GM19193 (cell line): ENCODE measurements around the gene ZNF668.

Experiments used
- POLR2A ChIP-seq: IDR thresholded peaks from 4 replicates; pipeline ENCODE4 v1.6.1; 2011; ENCODE audit not compliant: insufficient read depth, insufficient read length; ENCODE audit errors: extremely low read depth

Gene ZNF668

DNA sequence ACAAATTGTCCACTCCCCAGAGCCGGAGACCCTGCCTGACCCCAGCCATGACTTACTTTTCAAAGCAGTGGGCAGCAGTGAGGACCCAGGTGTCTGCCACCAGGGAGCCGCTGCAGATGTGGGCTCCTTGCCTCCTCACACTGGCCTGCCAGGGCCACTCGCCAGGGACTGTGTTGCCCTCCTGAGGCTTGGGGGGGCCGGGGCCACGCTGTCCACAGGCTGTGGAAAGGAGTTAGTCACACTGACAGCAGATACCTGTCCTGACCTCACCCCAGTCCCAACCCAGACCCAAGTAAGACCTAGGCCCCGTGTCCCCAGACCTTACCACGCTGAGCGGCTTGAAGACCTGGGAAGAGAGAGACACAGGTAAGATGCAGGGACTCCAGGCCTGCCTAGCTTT is 13.4 kb upstream of the ZNF668 start:
- TF ChIP-seq POLR2A, result no peak

DNA sequence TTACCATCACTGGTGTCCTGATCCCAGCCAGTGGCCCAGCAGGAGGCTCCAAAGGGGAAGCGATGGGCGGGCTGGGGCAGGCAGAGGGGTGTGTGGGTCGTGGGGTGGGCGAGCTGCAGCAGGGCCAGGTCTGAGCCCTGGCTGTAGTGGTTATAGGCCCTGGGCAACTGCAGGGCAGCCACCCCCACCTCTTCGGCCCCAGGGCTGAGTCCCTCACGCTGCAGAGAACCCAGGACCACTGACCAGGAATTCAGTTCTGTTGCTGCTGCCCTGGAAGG is 12.5 kb upstream of the ZNF668 start:
- TF ChIP-seq POLR2A, result no peak

DNA sequence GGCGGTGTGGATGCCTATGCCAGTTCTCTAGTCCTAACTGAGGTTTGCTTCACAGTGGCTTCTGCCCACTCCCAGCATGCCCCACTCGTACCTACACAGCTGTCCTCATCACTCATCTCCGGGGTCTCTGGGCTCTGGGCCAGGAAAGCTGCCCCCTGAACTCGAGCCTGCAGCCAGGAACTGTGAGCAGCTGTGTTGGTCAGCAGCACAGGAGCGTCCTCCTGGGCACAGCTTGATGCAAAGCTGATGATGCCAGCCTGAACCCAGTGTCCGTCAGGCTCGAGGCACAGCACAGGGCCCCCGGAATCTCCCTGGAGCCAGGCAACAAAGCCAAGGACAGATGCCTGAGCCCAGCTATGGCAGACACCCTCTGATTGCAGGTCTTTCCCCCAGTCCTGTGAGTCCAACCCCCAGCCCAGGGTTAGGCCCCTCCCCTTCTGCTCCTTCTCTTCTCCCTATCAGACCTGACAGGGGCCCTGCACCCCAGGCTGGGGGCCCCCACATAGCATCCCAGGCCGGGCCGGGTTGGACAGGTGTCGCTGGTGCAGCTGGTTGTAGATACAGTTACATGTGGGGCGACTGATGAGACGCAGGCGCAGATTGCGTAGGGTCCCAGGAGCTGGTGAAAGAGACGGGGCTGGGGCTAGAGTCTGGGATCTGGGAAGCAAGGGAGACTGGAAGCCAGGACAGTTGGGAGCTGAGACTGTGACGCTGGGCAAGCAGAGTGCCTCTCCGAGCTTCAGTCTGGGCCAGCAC is 12.0 kb upstream of the ZNF668 start:
- TF ChIP-seq POLR2A, result no peak

DNA sequence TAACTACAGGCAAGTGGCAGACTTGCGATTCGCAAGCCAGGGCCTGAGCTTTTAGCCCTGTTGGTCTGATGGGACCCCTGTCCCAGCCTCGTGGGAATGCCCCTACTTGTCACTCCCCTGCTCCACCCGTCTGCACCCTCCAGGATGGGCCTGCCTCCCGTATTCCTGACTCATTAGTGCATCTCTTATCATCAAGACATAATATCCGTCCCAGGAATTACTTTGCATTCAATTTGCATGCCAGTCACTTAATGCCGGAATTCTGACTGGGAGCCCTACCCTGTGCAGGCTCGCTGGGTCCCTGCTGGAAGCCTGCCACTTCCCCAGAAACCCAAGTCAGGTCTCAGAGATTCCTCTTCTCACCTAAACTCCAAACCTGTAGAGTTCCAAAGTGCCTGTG is 11.4 kb upstream of the ZNF668 start:
- no peak for TF ChIP-seq POLR2A

DNA sequence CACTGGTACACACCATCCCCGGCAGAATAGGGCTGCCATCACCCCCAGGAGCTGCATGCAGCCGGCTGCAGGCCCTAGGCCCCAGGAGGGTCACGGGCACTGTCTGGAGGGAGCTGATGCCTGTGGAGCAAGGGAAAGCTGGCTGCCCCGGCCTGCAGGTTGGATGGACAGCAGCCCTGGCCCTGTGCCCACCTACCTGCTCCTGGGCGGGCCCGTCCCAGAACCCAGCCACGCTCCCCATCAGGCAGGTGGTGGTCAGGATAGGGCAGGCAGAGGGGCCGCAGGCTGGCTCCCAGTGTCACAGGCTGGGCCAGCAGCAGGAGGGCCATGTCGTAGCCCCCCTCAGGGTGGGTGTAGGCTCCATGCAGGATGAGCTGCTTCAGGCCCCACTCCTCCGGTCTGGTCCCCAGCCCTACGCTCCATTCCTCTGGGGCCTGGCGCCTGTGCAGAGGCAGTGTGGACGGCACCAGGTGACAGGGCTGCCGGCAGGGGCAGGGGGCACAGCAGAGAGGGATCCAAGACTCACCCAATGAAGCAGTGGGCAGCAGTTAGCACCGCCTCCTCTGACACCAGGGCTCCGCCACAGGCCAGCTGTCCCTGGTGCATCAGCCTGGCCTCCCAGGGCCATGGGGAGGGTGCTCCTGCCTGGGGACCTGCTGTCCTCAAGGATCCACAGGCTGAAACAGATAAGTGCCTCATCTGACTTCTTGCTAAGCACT is 10.7 kb upstream of the ZNF668 start:
- no peak for TF ChIP-seq POLR2A

DNA sequence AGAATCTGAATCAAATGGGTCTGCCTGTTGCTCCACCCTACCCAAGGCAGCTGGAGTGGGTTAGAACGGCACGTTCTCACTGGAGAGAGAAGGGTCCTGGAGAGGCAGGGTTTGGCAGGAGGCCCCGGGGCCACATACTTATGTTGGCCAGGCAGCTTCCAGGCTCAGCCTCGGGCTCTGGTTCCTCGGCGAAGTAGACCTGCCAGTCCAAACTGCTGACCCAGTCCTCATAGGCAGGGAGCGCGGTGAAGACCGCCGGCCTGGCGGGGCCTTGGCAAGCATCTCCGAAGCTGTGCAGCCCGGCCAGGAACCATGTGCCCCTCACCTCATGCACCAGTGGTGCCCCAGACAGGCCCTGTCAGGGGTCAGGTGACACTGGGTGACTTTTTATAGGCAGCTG is 9.9 kb upstream of the ZNF668 start:
- no peak for TF ChIP-seq POLR2A

DNA sequence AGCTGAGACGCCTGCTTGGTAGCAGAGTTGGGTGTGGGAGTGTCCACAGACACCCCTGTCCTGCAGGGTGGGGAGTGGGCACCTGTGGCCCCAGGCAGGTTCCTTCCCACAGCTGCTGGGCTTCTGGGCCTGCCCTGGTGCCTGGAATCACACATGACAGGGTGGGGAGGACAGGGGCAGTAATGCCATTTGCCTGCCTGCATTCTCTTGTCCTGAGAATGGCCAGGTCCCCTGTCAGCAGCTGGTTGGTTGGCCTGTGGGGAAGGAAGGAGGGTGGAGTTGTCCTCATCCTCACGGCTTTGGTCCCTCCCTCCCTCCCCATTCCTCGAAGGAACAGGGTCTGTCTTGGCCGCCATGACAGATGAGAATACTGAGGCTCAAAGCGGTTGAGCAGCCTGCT is 9.5 kb upstream of the ZNF668 start:
- TF ChIP-seq POLR2A, result no peak

DNA sequence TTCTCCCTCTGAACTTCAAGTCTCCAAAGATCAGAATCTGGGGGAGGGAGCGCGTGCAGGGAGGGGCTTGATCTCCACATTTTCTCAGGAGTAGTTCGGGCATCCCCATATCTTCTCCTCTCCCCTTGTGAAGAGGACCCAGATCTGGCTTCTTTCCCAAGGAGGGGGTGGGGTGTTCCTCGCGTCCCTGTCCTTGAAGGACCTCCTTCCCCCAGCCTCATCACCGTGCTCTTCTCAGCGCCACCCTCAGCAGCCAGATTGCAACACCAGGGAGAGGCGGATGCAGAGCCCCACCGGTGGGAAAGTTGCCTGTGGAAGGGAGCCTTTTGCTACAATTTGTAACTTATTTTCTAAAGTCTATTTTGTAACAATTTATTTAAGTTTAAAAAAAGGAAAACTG is 9.0 kb upstream of the ZNF668 start:
- TF ChIP-seq POLR2A, result no peak

DNA sequence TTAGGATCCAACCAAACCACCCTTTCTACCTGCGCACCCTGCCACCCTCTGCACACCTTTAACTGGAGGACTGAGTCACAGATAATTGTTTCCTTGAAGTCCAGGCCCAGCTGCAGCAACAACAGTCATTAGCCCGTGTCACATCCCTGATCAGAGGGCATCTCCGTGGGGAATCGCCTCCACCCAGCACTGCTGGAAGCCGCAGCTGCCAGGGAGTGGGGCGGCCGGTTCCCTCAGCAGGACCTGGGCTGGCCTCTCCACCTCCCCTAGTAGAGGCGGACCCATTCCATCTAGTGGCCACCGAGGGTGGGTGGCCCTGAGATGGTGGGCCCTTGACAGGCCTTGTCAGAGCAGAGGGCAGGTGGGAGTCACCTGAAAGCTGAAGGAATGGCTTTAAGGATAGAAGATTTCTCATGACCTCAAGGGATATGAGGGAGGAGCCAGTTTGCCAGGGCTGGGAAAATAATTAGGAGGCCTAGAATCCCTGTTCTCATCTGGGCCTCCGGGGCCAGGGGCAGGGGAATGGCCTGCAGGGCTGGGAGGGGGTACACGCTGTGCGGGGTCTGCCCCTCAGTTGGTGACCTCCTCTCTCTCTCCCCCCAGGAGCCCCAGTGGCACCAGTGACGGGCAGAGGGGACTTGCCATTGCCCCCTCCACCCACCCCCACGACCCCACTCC is 8.5 kb upstream of the ZNF668 start:
- TF ChIP-seq POLR2A, result no peak

DNA sequence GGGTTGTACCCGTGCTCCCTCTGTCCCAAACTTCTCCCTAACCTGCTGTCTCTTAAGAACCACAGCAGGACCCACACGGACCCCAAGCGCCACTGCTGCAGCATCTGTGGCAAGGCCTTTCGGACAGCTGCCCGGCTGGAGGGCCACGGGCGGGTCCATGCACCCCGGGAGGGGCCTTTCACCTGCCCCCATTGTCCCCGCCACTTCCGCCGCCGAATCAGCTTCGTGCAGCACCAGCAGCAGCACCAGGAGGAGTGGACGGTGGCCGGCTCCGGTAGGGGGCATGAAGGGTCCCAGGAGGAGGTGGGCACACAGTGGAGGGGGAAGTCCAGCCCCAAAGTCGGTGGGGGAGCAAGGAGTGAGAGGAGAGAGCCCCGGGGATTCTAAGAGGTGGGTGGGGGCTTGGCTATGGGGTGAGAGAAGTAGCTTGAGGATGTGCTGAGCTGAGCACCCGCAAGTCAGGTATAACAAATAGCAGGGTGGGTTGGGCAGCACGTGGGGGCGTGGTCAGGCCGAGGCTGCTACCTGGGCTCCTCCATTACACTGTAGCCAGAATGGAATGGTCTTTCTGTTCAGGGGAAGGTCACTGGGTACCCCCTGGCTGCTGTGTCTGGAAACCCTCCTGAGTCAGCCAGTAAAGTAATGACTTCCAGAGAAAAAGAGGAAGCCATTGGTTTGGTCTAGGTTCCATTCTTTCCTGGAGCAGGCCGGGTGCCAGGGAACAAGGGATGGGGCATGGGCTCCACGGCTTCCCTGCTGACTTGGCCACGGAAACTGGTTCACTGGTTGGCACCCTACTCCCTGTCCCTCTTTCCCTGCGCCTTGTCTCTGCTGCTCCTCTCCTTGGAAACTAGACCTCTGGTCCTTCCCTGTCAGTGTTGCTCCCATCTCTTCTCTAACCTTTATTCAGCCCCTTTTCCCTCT is 7.7 kb upstream of the ZNF668 start:
- TF ChIP-seq POLR2A, result no peak

DNA sequence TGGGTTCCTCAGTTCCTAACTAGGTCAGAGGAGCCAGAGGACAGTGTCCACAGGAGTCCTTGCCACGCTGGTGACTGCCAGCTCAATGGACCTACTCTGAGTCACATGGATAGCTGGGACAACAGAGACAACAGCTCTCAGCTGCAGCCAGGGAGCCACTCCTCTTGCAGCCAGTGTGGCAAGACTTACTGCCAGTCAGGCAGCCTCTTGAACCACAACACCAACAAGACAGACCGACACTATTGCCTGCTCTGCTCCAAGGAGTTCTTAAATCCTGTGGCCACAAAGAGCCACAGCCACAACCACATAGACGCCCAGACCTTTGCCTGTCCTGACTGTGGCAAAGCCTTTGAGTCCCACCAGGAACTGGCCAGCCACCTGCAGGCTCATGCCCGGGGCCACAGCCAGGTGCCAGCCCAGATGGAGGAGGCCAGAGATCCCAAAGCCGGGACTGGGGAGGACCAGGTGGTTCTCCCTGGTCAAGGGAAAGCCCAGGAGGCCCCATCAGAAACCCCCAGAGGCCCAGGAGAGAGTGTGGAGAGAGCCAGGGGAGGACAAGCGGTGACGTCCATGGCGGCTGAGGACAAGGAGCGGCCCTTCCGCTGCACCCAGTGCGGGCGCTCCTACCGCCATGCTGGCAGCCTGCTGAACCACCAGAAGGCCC is 6.8 kb upstream of the ZNF668 start:
- no peak for TF ChIP-seq POLR2A

DNA sequence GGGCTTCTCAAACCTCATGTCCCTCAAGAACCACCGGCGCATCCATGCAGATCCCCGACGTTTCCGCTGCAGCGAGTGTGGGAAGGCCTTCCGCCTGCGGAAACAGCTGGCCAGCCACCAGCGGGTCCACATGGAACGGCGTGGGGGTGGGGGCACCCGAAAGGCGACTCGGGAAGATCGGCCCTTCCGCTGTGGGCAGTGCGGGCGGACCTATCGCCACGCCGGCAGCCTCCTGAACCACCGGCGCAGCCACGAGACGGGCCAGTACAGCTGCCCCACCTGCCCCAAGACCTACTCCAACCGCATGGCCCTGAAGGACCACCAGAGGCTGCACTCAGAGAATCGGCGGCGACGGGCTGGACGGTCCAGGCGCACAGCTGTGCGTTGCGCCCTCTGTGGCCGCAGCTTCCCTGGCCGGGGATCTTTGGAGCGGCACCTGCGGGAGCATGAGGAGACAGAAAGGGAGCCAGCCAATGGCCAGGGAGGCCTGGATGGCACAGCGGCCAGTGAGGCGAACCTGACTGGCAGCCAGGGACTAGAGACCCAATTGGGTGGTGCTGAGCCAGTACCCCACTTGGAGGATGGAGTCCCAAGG is 6.1 kb upstream of the ZNF668 start:
- no peak for TF ChIP-seq POLR2A

DNA sequence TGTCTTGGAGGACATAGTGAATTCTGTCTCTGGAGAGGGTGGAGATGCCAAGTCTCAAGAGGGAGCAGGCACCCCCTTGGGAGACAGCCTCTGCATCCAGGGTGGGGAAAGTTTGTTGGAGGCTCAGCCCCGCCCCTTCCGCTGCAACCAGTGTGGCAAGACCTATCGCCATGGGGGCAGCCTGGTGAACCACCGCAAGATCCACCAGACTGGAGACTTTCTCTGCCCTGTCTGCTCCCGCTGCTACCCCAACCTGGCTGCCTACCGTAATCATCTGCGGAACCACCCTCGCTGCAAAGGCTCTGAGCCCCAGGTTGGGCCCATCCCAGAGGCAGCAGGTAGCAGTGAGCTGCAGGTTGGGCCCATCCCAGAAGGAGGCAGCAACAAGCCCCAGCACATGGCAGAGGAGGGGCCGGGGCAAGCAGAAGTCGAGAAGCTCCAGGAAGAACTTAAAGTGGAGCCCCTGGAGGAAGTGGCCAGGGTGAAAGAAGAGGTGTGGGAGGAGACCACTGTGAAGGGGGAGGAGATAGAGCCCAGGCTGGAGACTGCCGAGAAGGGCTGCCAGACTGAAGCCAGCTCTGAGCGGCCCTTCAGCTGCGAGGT is 5.4 kb upstream of the ZNF668 start:
- no peak for TF ChIP-seq POLR2A

DNA sequence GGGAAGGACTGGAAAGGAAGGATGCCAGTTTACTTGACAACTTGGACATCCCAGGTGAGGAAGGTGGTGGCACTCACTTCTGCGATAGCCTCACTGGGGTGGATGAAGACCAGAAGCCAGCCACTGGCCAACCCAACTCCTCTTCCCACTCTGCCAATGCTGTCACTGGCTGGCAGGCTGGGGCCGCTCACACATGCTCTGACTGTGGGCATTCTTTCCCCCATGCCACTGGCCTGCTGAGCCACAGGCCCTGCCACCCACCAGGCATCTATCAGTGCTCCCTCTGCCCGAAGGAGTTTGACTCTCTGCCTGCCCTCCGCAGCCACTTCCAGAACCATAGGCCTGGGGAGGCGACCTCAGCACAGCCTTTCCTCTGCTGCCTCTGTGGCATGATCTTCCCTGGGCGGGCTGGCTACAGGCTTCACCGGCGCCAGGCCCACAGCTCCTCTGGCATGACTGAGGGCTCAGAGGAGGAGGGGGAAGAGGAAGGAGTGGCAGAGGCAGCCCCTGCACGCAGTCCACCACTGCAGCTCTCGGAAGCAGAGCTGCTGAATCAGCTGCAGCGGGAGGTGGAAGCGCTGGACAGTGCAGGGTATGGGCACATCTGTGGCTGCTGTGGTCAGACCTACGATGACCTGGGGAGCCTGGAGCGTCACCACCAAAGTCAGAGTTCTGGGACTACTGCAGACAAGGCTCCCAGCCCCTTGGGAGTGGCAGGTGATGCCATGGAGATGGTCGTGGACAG is 4.7 kb upstream of the ZNF668 start:
- TF ChIP-seq POLR2A, result no peak
